ENCODE data around the gene KRT81.

KRT81 gene

DNA sequence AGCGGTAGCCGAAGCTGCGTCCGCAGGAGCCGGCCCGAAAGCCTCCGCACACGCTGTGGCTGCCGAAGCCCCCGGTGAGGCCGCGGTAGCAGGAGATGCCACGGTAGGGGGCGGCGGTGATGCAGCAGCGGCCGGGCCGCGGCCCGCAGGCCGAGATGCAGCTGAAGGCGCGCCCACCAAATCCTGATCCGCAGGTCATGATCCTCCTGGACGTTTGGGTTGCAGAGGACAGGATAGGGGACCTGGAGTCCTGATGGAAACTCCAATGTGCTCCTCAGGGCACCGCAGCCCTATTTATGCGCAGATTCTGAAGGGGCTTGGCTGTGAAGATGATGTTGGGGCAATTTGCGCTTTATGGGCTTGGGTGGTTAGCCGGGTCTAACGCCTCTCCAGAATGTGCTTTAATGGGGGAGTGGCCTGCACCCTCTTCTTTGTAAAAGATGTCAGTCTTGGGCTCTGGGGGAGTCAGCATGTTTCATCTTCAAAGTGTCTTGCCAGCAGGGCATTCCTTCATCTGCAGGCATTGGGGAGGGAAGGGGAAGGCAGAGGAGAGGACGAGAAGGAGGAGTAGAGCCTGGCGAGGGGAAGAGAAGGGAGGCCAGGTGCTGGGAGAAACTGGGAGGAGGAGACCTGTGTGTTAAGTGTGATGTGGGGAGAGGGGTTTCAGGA is at the start of gene KRT81:
Gene KRT81 (minus strand): TSS at position 268 of the 669 bp plus-strand sequence. CDS start 69 bp downstream, at position 199.
- DNase-seq = no peak

- DNase-seq = no peak
These were observed 47.1 kb upstream of the KRT81 start for GRCh38 chr12:52338241-52338960.

DNA sequence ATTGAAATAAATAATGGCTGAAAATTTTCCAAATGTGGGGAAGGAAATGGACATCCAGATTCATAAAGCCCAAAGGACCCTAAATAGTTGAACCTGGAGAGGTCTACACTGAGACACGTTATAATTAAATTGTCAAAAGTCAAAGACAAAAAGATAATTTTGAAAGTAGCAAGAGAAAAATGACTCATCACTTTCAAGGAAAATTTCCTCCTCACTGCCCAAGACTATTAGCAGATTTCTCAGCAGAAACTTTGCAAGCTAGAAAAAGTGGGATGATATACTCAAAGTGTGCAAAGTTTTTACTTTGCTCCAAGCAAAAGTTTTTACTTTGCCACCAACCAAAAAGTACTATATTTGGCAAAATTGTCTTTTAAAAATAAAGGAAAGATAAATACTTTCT is 45.7 kb upstream of the KRT81 start:
- DNase-seq = no peak

- DNase-seq = no peak
These were observed 45.3 kb upstream of the KRT81 start for GRCh38 chr12:52336641-52337040.

DNA sequence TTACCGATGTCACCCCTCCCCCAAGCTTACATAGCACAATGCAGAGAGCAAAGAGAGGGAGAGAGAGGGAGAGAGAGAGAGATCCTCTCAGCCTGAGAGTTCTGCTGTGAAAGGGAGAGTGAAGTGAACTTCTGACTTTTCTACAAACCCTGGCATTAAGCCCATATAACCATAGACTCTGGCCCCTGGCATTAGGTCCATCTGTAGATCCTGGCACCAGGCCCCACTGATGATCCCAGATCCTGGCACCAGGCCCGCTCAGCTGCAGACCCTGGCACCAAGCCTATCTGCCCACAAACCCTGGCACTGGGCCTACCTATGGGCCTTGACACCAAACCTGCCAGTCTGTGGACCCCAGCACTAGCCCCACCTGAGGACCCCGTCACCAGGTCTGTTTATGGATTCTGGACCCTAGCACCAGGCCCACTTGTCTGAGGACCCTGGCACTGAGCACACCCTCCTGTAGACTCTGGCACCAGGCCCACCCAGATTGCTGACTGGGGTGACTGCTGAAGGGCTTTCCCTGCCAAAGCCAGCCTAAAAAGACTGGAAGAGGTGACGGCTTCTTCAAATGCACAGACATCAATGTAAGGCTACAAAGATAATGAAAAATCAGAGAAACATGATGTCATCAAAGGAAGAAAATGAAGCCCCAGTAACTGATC is 44.4 kb upstream of the KRT81 start:
- no peak for DNase-seq

DNA sequence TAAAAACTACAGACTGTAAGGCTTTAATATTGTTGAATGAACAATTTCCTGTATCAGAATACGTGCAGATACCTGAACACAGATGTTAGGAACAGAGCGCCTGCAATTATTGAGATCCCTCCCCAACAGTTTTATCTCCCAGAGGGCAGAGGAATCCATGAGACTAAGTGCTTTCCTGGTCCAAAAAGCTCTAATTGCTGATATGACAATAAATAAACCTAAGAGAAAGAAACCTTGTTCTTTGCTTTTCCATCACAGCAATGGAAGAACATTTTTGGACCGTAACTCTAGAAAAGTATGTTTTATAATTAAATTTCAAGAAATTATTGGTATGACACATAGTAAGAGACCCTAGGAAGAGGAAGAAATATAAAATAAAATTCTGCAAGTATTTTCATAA is 42.9 kb upstream of the KRT81 start:
- no peak for DNase-seq

DNA sequence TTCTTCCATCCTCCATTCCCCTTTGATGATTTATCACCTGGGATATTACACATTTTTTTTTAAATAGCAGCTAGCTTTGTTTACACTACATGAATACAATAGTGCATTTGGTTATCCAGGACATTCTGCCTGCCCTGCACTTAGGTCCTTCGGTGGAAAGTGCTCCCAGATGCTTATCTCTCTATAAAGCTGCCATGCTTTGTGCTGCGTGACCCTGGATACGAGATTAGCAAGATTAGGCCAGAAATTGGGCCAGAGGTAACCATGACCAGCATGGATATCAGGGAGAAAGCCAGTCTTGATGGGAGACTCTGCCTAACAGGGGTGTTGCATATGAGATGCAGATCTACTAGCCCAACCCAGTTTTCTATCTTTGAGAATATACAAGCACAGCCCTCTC is 42.0 kb upstream of the KRT81 start:
- DNase-seq = peak in 2 of 3 experiments; percentile 43 to 77

- no peak for DNase-seq
These were observed 41.0 kb upstream of the KRT81 start for GRCh38 chr12:52332381-52332780.

DNA sequence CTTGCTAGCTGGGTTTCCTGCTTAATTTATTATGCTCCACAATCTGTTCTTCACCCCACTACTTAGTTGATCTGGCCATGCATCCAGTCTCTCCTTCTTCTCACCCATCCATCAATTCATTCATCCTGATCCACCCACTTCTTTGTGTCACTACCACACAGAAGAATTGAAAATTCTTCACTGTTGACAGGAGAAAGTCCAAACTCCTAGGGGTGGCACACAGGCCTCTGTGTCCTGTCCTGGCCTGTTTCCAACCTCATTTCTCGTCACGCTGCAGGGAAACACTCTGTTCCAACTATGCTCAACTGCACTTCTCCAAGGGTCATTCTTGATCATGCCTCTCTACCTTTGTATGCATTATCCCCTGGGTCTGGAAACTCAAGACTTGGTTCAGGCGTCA is 40.5 kb upstream of the KRT81 start:
- DNase-seq = no peak

- no peak for DNase-seq
These were observed 39.7 kb upstream of the KRT81 start for GRCh38 chr12:52331039-52331438.

- no peak for DNase-seq
These were observed 36.6 kb upstream of the KRT81 start for GRCh38 chr12:52327830-52328500.

DNA sequence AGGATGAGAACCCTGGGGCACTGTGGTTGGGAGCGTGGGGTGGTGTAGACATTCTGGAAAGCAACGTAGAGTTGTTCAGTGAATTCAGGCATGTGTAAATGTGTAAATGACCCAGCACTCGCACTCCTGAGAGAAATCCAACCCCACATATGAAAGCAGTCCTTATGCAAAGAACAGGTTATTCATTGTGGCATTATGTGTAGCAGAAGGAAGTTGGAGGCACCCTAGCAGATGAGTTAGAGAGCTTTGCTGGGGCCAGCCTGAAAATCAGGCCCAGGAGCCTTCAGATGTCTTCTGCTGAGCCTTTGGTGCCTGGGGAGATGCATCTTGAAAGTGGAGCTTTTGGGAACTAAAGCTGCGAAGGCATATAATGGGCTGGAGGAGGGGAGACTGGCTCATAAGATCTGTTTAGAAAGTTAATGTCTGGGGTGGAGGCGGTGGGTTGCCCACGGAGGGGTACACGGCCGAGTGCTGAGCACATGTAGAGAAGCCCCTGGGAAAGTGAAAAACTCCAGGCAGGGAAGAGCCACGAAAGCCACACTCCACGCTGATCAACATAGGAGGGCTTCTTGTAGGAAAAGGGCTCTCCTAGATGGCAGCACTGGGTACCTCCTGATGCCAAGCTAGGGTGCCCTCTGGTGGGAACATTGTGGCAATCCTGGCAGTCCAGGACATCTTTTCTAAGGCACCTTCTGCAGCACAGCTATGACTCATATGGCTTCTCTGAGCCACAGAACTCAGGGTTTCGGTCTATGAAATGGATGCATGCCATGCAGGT is 35.9 kb upstream of the KRT81 start:
- DNase-seq = peak; percentile 69 to 93 (median 71)

DNA sequence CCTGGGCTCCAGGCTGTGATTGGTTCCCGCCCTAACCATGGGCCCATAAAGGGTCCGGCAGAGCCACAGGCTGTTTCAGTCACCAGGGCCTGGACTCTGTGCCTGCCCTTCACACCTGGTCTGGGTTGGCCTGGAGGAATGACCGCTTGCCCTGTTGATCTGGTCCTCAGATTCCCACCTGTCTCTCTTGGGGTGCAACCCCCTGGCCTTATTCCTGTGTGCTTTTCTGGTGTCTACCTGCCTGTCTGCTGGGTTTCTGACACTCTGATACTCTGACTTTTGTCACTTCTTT is 32.8 kb upstream of the KRT81 start:
- DNase-seq = no peak

DNA sequence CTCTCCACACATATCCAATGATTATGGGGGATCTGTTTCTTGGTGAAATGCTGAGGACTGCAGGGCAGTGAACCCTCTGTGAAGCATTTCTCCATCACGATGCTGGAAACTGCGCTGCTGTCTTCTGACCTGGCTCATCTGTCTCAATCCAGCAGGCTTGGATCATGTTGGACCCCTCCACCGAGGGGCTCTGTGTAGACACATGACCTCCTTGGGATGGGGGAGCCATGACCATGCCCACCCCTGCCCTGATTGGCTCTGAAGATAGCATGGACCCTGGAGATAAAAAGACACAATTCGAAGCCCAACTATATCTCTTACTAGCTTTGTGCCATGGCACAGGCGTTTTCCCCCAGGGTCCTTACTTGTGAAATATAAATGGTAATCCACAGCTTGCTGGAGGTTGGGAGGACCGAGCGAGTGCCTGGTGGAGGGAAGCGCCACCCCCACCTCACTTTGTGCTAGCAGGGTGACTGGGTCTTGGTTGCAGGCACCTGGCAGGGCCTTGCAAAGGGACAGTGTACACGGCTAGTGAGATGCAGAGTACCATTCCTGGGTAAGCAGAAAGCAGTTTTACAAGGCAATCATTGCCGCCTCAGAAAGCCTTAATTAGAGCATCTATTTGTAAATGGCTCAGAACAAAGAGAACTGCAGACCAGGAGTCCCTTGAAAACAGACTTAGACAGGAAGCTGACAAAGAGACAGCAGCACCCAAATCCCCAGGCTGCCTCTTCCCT is 32.2 kb upstream of the KRT81 start:
- peak in 2 of 3 experiments; percentile 75 to 89 for DNase-seq

GRCh38 chr12:52323001-52323400 is 31.7 kb upstream of the KRT81 start:
- DNase-seq = no peak

DNA sequence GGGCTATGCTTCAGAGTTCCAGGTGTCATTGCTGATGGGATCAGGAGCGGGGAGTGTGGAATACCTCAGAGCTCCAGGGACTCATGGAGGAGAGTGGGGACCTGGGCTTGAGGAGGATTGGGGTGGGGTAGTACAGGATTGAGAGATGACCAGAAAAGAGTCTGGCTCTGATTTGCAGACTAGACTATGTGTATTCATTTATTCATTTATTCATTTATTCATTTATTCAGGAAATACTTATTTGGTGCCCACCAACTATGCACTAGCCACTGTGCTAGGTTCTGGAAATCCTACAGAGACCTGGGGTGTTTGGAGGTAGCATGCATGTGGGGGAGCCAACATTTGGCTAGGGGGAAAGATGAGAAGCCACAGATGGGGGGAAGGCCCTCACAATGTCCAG is 30.7 kb upstream of the KRT81 start:
- no peak for DNase-seq

GRCh38 chr12:52321418-52321817 is 30.1 kb upstream of the KRT81 start:
- DNase-seq = no peak

GRCh38 chr12:52320784-52321400 is 29.6 kb upstream of the KRT81 start, which contains the start of gene KRT83:
Gene KRT83 (minus strand): TSS chr12:52321398. CDS start chr12:52321335, 63 bp downstream.
- no peak for DNase-seq

GRCh38 chr12:52319097-52319496 is 27.8 kb upstream of the KRT81 start:
- peak in 2 of 3 experiments; percentile 49 to 61 for DNase-seq

- no peak for DNase-seq
These were observed 27.1 kb upstream of the KRT81 start for GRCh38 chr12:52318241-52318990.
